HFFc6 (cell line): ENCODE measurements around the gene RPS6KA2. TPM values are rescaled to one million over a fixed set of nuclear protein-coding genes. Genes with fewer than 3 reads are reported as not detected.

ENCODE experiments used
- DNase-seq: peaks from one replicate; pipeline ENCODE4 v3.0.0-alpha.2; 2018
- H3K27ac Mint-ChIP-seq: 2 replicates; pipeline ENCODE4 v1.8.0; 2020; ENCODE audit warnings: mild to moderate bottlenecking, mixed read lengths
- H3K27me3 Mint-ChIP-seq: 2 replicates; pipeline ENCODE4 v1.8.0; 2021; ENCODE audit warnings: mild to moderate bottlenecking, moderate library complexity, mixed read lengths; ENCODE audit not compliant: insufficient read depth
- H3K36me3 Mint-ChIP-seq: 2 replicates; pipeline ENCODE4 v1.8.0; 2021; ENCODE audit warnings: low read depth, mixed read lengths
- H3K4me1 Mint-ChIP-seq: 2 replicates; pipeline ENCODE4 v1.8.0; 2020; ENCODE audit warnings: low read depth, mixed read lengths
- H3K4me3 Mint-ChIP-seq: 2 replicates; pipeline ENCODE4 v1.8.0; 2020; ENCODE audit warnings: mild to moderate bottlenecking, moderate library complexity, mixed read lengths
- H3K9me3 Mint-ChIP-seq: 2 replicates; pipeline ENCODE4 v1.8.0; 2020; ENCODE audit warnings: mild to moderate bottlenecking, mixed read lengths
- total RNA-seq, 6 experiments: library from RNA; stranded (reverse); fragmentation: NEBNext Ultra II Directional; extraction: Animal tissue kit (Norgen Biotek cat#: 25700); gene quantifications; 2 replicates in 1 of 6; 3 replicates in 5 of 6; pipeline ENCODE4 v1.2.3, GENCODE V29; 2021
- TF ChIP-seq, protein P1 (sequence below): fragments of 200-600 bp; sonication (generic); IDR thresholded peaks from 2 replicates; pipeline ENCODE4 v1.5.0; 2021; ENCODE audit warnings: antibody characterized with exemption, mild to moderate bottlenecking

The RPS6KA2 gene
- total RNA-seq, 6 experiments from 2014 or later, result 10.1 to 13.9 (median 11.9) TPM

DNA sequence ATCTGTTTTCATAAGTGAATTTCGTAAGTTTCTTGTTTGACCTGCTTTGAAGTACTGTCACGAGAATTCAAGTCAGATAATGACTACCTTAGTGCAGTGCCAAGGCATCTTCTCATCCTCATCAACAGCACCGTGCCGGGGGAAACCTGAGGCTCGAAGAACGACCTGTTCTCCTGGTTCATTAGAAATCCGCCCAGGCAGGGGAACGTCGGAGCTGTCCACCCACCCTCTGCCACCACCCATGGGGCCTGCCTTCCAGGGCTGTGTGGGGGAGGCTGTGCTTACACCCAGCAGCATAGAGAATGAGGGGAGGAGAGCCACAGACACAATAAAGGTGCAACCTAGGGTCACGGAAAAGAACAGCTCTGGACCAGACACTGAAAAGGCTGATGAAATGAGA is 142.2 kb downstream of the RPS6KA2 start:
- no peaks in the 10 kb centered on the region for H3K4me1 Mint-ChIP-seq
- H3K27ac Mint-ChIP-seq, result no peak overlapping the region
- H3K27me3 Mint-ChIP-seq, result peaks cover 1% of the 10 kb centered on the region
- TF ChIP-seq, protein P1, sequence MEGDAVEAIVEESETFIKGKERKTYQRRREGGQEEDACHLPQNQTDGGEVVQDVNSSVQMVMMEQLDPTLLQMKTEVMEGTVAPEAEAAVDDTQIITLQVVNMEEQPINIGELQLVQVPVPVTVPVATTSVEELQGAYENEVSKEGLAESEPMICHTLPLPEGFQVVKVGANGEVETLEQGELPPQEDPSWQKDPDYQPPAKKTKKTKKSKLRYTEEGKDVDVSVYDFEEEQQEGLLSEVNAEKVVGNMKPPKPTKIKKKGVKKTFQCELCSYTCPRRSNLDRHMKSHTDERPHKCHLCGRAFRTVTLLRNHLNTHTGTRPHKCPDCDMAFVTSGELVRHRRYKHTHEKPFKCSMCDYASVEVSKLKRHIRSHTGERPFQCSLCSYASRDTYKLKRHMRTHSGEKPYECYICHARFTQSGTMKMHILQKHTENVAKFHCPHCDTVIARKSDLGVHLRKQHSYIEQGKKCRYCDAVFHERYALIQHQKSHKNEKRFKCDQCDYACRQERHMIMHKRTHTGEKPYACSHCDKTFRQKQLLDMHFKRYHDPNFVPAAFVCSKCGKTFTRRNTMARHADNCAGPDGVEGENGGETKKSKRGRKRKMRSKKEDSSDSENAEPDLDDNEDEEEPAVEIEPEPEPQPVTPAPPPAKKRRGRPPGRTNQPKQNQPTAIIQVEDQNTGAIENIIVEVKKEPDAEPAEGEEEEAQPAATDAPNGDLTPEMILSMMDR, result no peak
- no peak overlapping the region for H3K4me3 Mint-ChIP-seq
- DNase-seq, result no peak
- H3K36me3 Mint-ChIP-seq, result 0 out of 2 replicates have a peak, but pooled peaks cover 6% of the 10 kb centered on the region
- H3K9me3 Mint-ChIP-seq, result no peaks in the 10 kb centered on the region

DNA sequence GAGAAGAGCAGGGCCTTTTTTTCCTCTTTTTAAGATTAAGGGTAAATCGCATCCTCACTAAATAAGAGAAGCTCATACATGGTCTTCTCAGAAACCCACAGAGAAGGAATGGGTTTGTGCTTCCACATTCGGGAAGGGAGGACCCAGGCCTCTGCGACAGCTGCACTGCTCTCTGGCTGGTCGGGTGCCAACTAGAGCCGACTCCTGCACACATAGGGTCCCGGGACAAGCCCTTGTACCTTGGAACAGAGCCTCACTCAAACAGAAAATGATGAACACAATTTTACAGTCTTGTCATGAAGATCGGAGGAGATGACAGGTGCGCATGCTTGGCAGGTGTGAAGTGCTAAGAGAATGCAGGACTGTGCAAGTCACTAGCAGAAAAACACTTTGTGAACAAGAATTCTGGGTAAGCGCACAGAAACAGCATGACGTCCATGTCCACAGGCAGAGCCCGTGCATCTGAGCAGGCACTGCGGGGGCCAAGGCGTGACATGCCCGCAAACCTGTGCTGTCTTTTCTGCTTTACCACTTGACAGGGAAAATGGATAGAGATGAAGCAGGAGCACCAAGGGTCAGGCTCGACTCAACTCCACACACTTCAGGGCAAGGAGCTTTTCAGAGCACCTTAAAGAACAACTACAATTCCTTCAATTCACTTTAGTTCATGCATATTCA is 143.3 kb downstream of the RPS6KA2 start:
- no peak overlapping the region for H3K27ac Mint-ChIP-seq
- no peak for DNase-seq
- no peak overlapping the region for H3K4me3 Mint-ChIP-seq
- H3K4me1 Mint-ChIP-seq, result no peaks in the 10 kb centered on the region
- H3K27me3 Mint-ChIP-seq, result peaks cover 1% of the 10 kb centered on the region
- H3K9me3 Mint-ChIP-seq, result no peaks in the 10 kb centered on the region
- 0 out of 2 replicates have a peak, but pooled peaks cover 6% of the 10 kb centered on the region for H3K36me3 Mint-ChIP-seq
- TF ChIP-seq, protein P1, result no peak

DNA sequence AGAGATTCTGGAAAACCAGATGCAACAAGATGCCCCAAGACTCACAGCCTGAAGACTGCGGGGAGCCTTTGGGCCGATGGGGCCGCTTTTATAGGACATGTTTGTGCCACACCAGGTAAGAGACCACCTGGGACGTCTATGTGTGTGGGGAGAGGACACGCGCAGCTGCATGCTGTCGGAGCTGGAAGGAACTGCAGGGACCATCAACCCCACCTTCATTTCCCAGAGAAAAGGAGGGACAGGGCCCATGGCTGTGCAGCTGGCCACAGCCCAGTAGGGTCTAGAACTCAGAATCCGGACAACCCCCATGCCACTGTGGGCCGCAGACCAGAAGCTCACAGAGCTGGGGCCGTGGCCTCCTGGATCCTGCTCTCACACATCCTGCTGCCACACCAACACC is 144.0 kb downstream of the RPS6KA2 start:
- H3K36me3 Mint-ChIP-seq, result 0 out of 2 replicates have a peak, but pooled peaks cover 6% of the 10 kb centered on the region
- no peak overlapping the region for H3K27ac Mint-ChIP-seq
- TF ChIP-seq, protein P1, result no peak
- DNase-seq, result no peak
- no peaks in the 10 kb centered on the region for H3K4me1 Mint-ChIP-seq
- H3K4me3 Mint-ChIP-seq, result no peak overlapping the region
- H3K27me3 Mint-ChIP-seq, result peaks cover 1% of the 10 kb centered on the region; the same call in 1 of the 2 replicates
- H3K9me3 Mint-ChIP-seq, result no peaks in the 10 kb centered on the region

DNA sequence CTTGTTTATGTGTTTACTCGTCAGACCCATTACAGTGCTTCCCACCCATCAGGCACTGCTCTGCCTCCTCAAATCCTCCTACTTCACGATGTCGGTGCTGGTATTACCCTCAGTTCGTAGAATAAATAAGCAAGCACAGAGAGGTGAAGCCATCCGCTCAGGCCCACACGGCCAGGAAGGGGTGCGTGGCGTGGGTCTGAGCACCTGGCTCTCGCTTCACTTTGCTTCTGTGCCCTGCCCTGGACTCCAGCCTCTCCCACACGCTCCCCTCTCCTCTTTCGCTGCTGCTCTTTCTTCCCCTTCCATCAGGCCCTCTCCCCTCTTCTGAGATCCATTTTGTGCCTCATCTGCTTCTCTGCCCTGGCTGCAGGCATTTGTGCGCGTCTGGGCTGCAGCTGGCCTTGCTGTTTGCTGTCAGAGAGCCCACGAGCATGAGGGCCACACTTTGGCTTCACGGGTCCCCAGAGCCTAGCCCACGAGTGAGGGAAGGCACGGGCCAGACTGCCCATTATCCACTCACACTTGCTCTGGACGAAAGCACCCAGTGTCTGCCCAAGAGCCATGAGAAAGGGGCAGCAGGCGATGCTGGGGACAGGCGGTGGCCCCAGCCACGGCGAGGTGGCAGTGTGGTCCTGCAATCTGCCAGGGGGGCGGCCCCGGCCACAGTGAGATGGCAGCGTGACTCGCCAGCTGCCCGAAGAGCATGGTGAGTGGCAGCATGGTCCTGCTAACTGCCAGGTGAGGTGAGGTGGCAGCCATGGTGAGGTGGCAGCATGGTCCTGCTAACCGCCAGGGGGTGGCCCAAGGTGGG is 148.1 kb downstream of the RPS6KA2 start:
- H3K27me3 Mint-ChIP-seq, result peaks cover 8% of the 10 kb centered on the region
- no peaks in the 10 kb centered on the region for H3K9me3 Mint-ChIP-seq
- TF ChIP-seq, protein P1, result no peak
- H3K36me3 Mint-ChIP-seq, result no peaks in the 10 kb centered on the region
- H3K4me1 Mint-ChIP-seq, result no peaks in the 10 kb centered on the region
- H3K27ac Mint-ChIP-seq, result no peak overlapping the region
- no peak for DNase-seq
- H3K4me3 Mint-ChIP-seq, result no peak overlapping the region

DNA sequence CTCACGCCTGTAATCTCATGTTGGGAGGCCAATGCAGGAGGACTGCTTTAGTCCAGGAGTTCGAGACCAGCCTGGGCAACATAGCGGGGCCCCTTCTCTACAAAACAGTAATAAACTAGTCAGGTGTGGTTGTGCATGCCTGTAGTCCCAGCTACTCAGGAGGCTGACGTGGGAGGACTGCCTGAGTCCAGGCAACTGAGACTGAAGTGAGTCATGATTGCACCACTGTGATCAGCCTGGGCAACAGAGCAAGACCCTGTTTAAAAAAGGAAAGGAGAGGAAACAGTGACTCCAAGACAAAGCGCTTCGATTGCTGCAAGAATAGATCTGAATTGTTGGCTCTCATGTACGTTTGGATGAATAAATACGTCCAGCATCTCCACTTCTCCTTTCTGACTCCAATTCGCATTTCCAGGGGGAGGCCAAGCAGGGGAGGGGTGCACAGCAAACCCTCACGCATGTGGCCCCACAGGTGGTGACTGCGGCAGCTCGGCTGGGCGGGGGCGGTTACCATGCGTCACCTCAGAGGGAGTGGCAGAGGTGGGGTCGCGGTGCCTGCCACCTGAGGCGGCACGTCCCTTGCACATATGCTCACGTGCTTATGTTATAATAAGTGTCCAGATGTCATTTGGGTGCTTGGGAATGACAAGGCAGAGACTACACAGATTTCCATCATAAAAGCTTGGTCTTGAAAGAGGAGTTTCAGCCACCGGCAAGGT is 149.2 kb downstream of the RPS6KA2 start:
- Mint-ChIP-seq H3K36me3 (no peaks in the 10 kb centered on the region), H3K4me1 (no peaks in the 10 kb centered on the region), H3K27me3 (peaks cover 8% of the 10 kb centered on the region), H3K9me3 (no peaks in the 10 kb centered on the region), H3K27ac (no peak overlapping the region), H3K4me3 (no peak overlapping the region)
- no peak for DNase-seq
- TF ChIP-seq, protein P1, result no peak
